Activated CD4-positive, CD25-positive, alpha-beta regulatory T cell (primary cell): ENCODE data around the gene APOBEC3H.

Source experiments
- DNase-seq, 4 experiments: peaks; one replicate each; lab custom pipeline; 2025; lab: John Stamatoyannopoulos, UW

Gene APOBEC3H

GRCh38 chr22:39110631-39111561 is 13.9 kb downstream of the APOBEC3H start:
- DNase-seq, result no peak

- DNase-seq, result no peak
These were observed 17.1 kb downstream of the APOBEC3H start for GRCh38 chr22:39114112-39114511.

- no peak for DNase-seq
These were observed 18.5 kb downstream of the APOBEC3H start for GRCh38 chr22:39115570-39115969.

GRCh38 chr22:39115977-39116621 is 19.1 kb downstream of the APOBEC3H start:
- DNase-seq, result no peak

GRCh38 chr22:39117585-39118191 is 20.6 kb downstream of the APOBEC3H start:
- peak; percentile 36 to 65 (median 56) for DNase-seq

- no peak for DNase-seq
These were observed 23.9 kb downstream of the APOBEC3H start for GRCh38 chr22:39120983-39121382.

GRCh38 chr22:39122772-39123470 is 25.9 kb downstream of the APOBEC3H start:
- DNase-seq, result no peak

- no peak for DNase-seq
These were observed 26.9 kb downstream of the APOBEC3H start for GRCh38 chr22:39123751-39124581.

GRCh38 chr22:39125622-39126021 is 28.6 kb downstream of the APOBEC3H start:
- no peak for DNase-seq

- DNase-seq, result no peak
These were observed 31.5 kb downstream of the APOBEC3H start for GRCh38 chr22:39128508-39128907.

GRCh38 chr22:39129081-39129480 is 32.0 kb downstream of the APOBEC3H start:
- no peak for DNase-seq

- no peak for DNase-seq
These were observed 32.7 kb downstream of the APOBEC3H start for GRCh38 chr22:39129746-39130145.

GRCh38 chr22:39130152-39130704 is 33.2 kb downstream of the APOBEC3H start:
- no peak for DNase-seq

GRCh38 chr22:39130892-39131855 is 34.1 kb downstream of the APOBEC3H start:
- DNase-seq, result no peak

GRCh38 chr22:39132281-39132680 is 35.2 kb downstream of the APOBEC3H start:
- DNase-seq, result no peak

GRCh38 chr22:39132871-39133524 is 36.0 kb downstream of the APOBEC3H start:
- DNase-seq, result no peak

- no peak for DNase-seq
These were observed 36.8 kb downstream of the APOBEC3H start for GRCh38 chr22:39133871-39134270.

GRCh38 chr22:39134366-39135091 is 37.5 kb downstream of the APOBEC3H start:
- DNase-seq, result no peak
